Hepatocyte (in vitro differentiated cells): ENCODE measurements around the gene HTR6. TPM values are rescaled to one million over a fixed set of nuclear protein-coding genes. Genes with fewer than 3 reads are reported as not detected.

Source experiments
- DNase-seq: peaks from one replicate; pipeline ENCODE4 v3.0.0-alpha.2; 2016; ENCODE audit warnings: low spot score
- H2AFZ ChIP-seq: fragments of 200-600 bp; sonication (generic); 2 replicates; pipeline ENCODE4 v1.6.0; 2016; ENCODE audit warnings: antibody characterized with exemption, mild to moderate bottlenecking
- H3K27ac ChIP-seq: fragments of 200-600 bp; sonication (generic); 2 replicates; pipeline ENCODE4 v1.5.1; 2016; ENCODE audit warnings: mild to moderate bottlenecking
- H3K27me3 ChIP-seq: fragments of 200-600 bp; sonication (generic); 2 replicates; pipeline ENCODE4 v1.6.1; 2016
- H3K36me3 ChIP-seq: fragments of 200-600 bp; sonication (generic); replicated peaks from 2 replicates; pipeline ENCODE4 v1.5.1; 2016; ENCODE audit warnings: low read depth; ENCODE audit not compliant: insufficient read depth
- H3K4me1 ChIP-seq: fragments of 200-600 bp; sonication (generic); 2 replicates; pipeline ENCODE4 v1.5.1; 2016; ENCODE audit warnings: mild to moderate bottlenecking, moderate library complexity; ENCODE audit not compliant: insufficient read depth
- H3K4me2 ChIP-seq: fragments of 200-600 bp; sonication (generic); 2 replicates; pipeline ENCODE4 v1.6.0; 2016
- H3K4me3 ChIP-seq: fragments of 200-600 bp; sonication (generic); 2 replicates; pipeline ENCODE4 v1.5.1; 2016; ENCODE audit warnings: mild to moderate bottlenecking
- H3K79me2 ChIP-seq: fragments of 200-600 bp; sonication (generic); 2 replicates; pipeline ENCODE4 v1.6.0; 2017; ENCODE audit warnings: mild to moderate bottlenecking
- H3K9me2 ChIP-seq: fragments of 200-600 bp; sonication (generic); replicated peaks from 2 replicates; pipeline ENCODE4 v1.6.0; 2017; ENCODE audit warnings: mild to moderate bottlenecking; ENCODE audit not compliant: insufficient read depth
- H3K9me3 ChIP-seq: fragments of 200-600 bp; sonication (generic); 2 replicates; pipeline ENCODE4 v1.5.1; 2016; ENCODE audit warnings: low read depth, mild to moderate bottlenecking
- H4K20me1 ChIP-seq: fragments of 200-600 bp; sonication (generic); 2 replicates; pipeline ENCODE4 v1.6.0; 2016; ENCODE audit warnings: mild to moderate bottlenecking; ENCODE audit not compliant: insufficient read depth, poor library complexity, severe bottlenecking
- EZH2 ChIP-seq: fragments of 200-600 bp; sonication (generic); IDR thresholded peaks from 2 replicates; pipeline ENCODE4 v1.6.1; 2016; ENCODE audit warnings: antibody characterized with exemption, mild to moderate bottlenecking, borderline replicate concordance
- EZH2phosphoT487 ChIP-seq: fragments of 200-600 bp; sonication (generic); IDR thresholded peaks from one replicate; pipeline ENCODE4 v1.6.1; 2018; ENCODE audit warnings: antibody characterized with exemption, mild to moderate bottlenecking, low read depth, moderate library complexity; ENCODE audit not compliant: unreplicated experiment, severe bottlenecking
- WGBS: methylation state at CpG from one replicate; pipeline ENCODE4 v1.1.6; 2016; ENCODE audit warnings: low lambda C conversion rate; ENCODE audit errors: missing lambda C conversion rate; 5-methylcytosine and 5-hydroxymethylcytosine counted together
- polyA plus RNA-seq: library from polyadenylated mRNA; unstranded; fragments of >200 nt; fragmentation: Nextera tagmentation; extraction: Ambion mirVana; gene quantifications from 2 replicates; pipeline ENCODE4 v1.2.1, GENCODE V29; 2016
- total RNA-seq: library from RNA; depleted of rRNA; stranded (reverse); fragments of >200 nt; gene quantifications from 2 replicates; pipeline ENCODE4 v1.2.3, GENCODE V29; 2014
- TF ChIP-seq, protein P1 (sequence below): fragments of 200-600 bp; sonication (generic); IDR thresholded peaks from 2 replicates; pipeline ENCODE4 v1.5.1; 2016; ENCODE audit warnings: antibody characterized with exemption, mild to moderate bottlenecking; ENCODE audit not compliant: poor library complexity

The HTR6 gene
- total and polyA plus RNA-seq, 2 experiments from 2014 or later = not detected

DNA sequence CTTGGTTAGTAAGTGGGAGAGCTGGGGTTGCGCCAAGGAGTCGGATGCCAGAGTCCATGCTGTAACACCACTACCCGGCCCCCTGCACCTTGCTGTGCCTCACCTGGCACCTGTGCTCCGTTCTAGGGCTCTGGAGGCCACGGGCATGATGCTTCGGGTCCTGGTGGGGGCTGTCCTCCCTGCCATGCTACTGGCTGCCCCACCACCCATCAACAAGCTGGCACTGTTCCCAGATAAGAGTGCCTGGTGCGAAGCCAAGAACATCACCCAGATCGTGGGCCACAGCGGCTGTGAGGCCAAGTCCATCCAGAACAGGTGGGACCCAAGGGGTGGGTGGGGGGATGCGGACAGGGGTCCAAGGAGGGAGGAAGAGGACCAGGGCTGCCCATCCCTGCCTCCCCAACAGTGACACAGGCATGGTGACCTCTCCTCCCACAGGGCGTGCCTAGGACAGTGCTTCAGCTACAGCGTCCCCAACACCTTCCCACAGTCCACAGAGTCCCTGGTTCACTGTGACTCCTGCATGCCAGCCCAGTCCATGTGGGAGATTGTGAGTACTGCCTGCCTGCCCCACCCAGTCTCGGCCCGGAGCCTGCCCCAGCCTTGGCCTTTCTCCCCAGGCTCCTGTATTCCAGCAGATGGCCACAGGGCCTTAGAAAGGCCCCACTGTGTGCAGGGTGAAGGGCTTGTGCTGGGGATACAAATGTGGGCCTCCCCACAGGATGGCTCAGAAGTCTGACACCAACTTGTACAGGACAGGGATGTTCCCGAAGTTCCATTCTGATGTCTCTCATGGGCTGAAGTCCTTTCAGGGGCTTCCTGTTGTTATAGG is 9.6 kb upstream of the HTR6 start:
- TF ChIP-seq EZH2phosphoT487 = no peak
- TF ChIP-seq EZH2 = no peak
- TF ChIP-seq, protein P1, sequence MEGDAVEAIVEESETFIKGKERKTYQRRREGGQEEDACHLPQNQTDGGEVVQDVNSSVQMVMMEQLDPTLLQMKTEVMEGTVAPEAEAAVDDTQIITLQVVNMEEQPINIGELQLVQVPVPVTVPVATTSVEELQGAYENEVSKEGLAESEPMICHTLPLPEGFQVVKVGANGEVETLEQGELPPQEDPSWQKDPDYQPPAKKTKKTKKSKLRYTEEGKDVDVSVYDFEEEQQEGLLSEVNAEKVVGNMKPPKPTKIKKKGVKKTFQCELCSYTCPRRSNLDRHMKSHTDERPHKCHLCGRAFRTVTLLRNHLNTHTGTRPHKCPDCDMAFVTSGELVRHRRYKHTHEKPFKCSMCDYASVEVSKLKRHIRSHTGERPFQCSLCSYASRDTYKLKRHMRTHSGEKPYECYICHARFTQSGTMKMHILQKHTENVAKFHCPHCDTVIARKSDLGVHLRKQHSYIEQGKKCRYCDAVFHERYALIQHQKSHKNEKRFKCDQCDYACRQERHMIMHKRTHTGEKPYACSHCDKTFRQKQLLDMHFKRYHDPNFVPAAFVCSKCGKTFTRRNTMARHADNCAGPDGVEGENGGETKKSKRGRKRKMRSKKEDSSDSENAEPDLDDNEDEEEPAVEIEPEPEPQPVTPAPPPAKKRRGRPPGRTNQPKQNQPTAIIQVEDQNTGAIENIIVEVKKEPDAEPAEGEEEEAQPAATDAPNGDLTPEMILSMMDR = no peak
- no peak overlapping the region for H3K4me2 ChIP-seq
- H3K27me3 ChIP-seq = no peaks in the 10 kb centered on the region
- no peaks in the 10 kb centered on the region for H3K9me2 ChIP-seq
- no peaks in the 10 kb centered on the region for H3K9me3 ChIP-seq
- H2AFZ ChIP-seq = no peak overlapping the region
- no peak for DNase-seq
- no peak overlapping the region for H3K4me3 ChIP-seq
- no peaks in the 10 kb centered on the region for H3K4me1 ChIP-seq
- H3K36me3 ChIP-seq = no peaks in the 10 kb centered on the region
- no peaks in the 10 kb centered on the region for H4K20me1 ChIP-seq
- H3K79me2 ChIP-seq = peaks cover 4% of the 10 kb centered on the region
- WGBS = 93% methylated on average over 13 of the region's 15 CpGs
- no peak overlapping the region for H3K27ac ChIP-seq

DNA sequence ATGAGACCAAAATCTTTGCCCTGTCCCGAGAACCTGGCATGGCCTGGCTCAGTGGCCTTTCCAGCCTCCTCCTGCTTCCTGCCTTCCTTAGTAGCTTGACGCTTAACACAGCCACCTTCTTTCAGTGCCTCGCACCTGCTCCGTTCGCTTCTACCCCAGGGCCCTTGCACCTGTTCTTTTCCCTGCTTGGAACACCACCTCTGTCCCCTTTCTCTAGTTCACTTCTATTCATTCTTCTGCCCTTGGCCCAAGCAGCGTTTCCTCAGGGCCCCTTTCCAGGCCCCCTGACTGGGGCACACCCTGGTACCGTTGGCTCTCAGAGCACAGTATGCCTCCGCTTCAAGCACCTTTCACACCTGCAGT is 9.0 kb upstream of the HTR6 start:
- no peak for DNase-seq
- 97% methylated on average over 8 of the region's 8 CpGs for WGBS
- Histone ChIP-seq H3K4me1 (no peaks in the 10 kb centered on the region), H3K27ac (no peak overlapping the region), H3K4me2 (no peak overlapping the region), H3K4me3 (no peak overlapping the region), H3K9me3 (no peaks in the 10 kb centered on the region), H3K79me2 (no peaks in the 10 kb centered on the region), H4K20me1 (no peaks in the 10 kb centered on the region), H3K9me2 (no peaks in the 10 kb centered on the region), H3K36me3 (no peaks in the 10 kb centered on the region), H3K27me3 (no peaks in the 10 kb centered on the region), H2AFZ (no peak overlapping the region)
- no peak for TF ChIP-seq EZH2
- TF ChIP-seq, protein P1 = no peak
- no peak for TF ChIP-seq EZH2phosphoT487

DNA sequence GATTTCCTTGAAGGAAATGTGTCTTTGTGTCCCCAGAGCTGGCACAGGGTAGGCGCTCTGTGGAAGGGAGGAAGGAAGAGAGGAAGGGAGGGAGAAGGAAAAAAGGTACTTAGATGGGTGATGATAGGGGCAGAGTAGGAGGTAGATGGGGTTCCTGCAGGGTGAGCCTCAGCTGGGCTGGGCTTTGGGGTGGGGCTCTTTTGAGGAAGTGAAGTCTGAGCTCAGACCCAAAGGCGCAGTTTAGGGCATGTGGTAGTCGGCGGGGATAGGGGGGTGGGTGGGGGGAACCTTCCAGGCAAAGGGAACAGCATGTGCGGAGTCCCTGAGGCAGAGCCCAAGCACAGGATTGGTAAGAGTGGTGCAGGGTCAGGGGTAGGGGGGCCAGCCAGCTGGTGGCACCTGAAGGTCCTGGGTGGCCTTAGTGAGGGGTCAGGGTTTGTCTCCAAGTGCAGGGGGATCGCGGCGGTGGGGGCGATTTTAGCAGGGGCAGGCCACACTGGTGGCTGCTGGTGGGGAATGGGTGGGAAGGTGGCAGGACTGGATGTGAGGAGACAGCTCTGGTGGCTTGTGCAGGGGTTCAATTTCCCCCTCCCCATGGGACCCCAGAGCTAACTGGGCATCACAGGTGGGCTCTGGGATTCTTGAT is 8.4 kb upstream of the HTR6 start:
- TF ChIP-seq, protein P1 = no peak
- no peak for TF ChIP-seq EZH2phosphoT487
- no peak for TF ChIP-seq EZH2

More for the DNA sequence above, 8.4 kb upstream of the HTR6 start:
- no peaks in the 10 kb centered on the region for H3K4me1 ChIP-seq
- no peaks in the 10 kb centered on the region for H3K27me3 ChIP-seq
- H3K9me2 ChIP-seq = no peaks in the 10 kb centered on the region
- WGBS = 91% methylated on average over 8 of the region's 9 CpGs
- H2AFZ ChIP-seq = no peak overlapping the region
- H3K36me3 ChIP-seq = no peaks in the 10 kb centered on the region
- no peaks in the 10 kb centered on the region for H3K79me2 ChIP-seq
- DNase-seq = no peak
- H4K20me1 ChIP-seq = no peaks in the 10 kb centered on the region
- H3K27ac ChIP-seq = no peak overlapping the region
- H3K4me3 ChIP-seq = no peak overlapping the region
- H3K4me2 ChIP-seq = no peak overlapping the region
- no peaks in the 10 kb centered on the region for H3K9me3 ChIP-seq
